Neuron (in vitro differentiated cells): ENCODE measurements around the gene OR4N5.
"Not testable (repeated sequence)": the region's sequence is repeated elsewhere in the genome, so short reads cannot be mapped to it uniquely, and the experiment has no call there.

Experiments used
- H2AFZ ChIP-seq: one replicate; pipeline ENCODE4 v1.6.1; 2013; ENCODE audit warnings: low read depth, mild to moderate bottlenecking, inconsistent platforms, low read length, moderate library complexity
- H3K27me3 ChIP-seq: one replicate; pipeline ENCODE4 v1.6.1; 2013; ENCODE audit warnings: low read length; ENCODE audit not compliant: insufficient read depth
- H3K36me3 ChIP-seq: one replicate; pipeline ENCODE4 v1.6.1; 2013; ENCODE audit warnings: low read length; ENCODE audit not compliant: insufficient read depth
- H3K4me1 ChIP-seq: one replicate; pipeline ENCODE4 v1.6.1; 2013; ENCODE audit warnings: low read length; ENCODE audit not compliant: insufficient read depth
- H3K4me3 ChIP-seq: 2 replicates; pipeline ENCODE4 v1.5.1; 2013; ENCODE audit warnings: mild to moderate bottlenecking, low read length, moderate library complexity
- H3K9me3 ChIP-seq: one replicate; pipeline ENCODE4 v1.6.1; 2013; ENCODE audit warnings: low read length

The OR4N5 gene

GRCh38 chr14:20174205-20174604 is 35.6 kb downstream of the OR4N5 start:
- H3K36me3 ChIP-seq, H3K9me3 ChIP-seq, H3K4me1 ChIP-seq, H2AFZ ChIP-seq, H3K4me3 ChIP-seq, H3K27me3 ChIP-seq: not testable (repeated sequence)

- no peaks in the 10 kb centered on the region for H3K36me3 ChIP-seq
- no peaks in the 10 kb centered on the region for H3K9me3 ChIP-seq
- no peak overlapping the region for H2AFZ ChIP-seq
- no peak overlapping the region for H3K4me3 ChIP-seq
- no peaks in the 10 kb centered on the region for H3K4me1 ChIP-seq
- peaks cover under 1% of the 10 kb centered on the region for H3K27me3 ChIP-seq
Observed at GRCh38 chr14:20176330-20176729, 37.7 kb downstream of the OR4N5 start.

GRCh38 chr14:20177433-20177974 is 38.9 kb downstream of the OR4N5 start:
- Histone ChIP-seq H3K27me3 (peaks cover 2% of the 10 kb centered on the region), H3K36me3 (no peaks in the 10 kb centered on the region), H2AFZ (no peak overlapping the region), H3K4me3 (no peak overlapping the region), H3K9me3 (no peaks in the 10 kb centered on the region), H3K4me1 (no peaks in the 10 kb centered on the region)

- Histone ChIP-seq H3K4me1 (no peaks in the 10 kb centered on the region), H3K9me3 (no peaks in the 10 kb centered on the region), H3K27me3 (peaks cover 2% of the 10 kb centered on the region), H2AFZ (no peak overlapping the region), H3K36me3 (no peaks in the 10 kb centered on the region), H3K4me3 (no peak overlapping the region)
Observed at GRCh38 chr14:20179218-20179617, 40.6 kb downstream of the OR4N5 start.

GRCh38 chr14:20179880-20180279 is 41.3 kb downstream of the OR4N5 start:
- Histone ChIP-seq H3K4me3 (no peak overlapping the region), H3K9me3 (no peaks in the 10 kb centered on the region), H2AFZ (no peak overlapping the region), H3K4me1 (no peaks in the 10 kb centered on the region), H3K27me3 (peaks cover 2% of the 10 kb centered on the region), H3K36me3 (no peaks in the 10 kb centered on the region)

- Histone ChIP-seq H3K4me1 (no peaks in the 10 kb centered on the region), H3K9me3 (no peaks in the 10 kb centered on the region), H3K4me3 (no peak overlapping the region), H3K36me3 (no peaks in the 10 kb centered on the region), H3K27me3 (peaks cover 2% of the 10 kb centered on the region), H2AFZ (no peak overlapping the region)
Observed at GRCh38 chr14:20180486-20180885, 41.9 kb downstream of the OR4N5 start.

GRCh38 chr14:20184181-20184580 is 45.6 kb downstream of the OR4N5 start:
- no peaks in the 10 kb centered on the region for H3K36me3 ChIP-seq
- peaks cover 2% of the 10 kb centered on the region for H3K27me3 ChIP-seq
- H3K4me3 ChIP-seq = no peak overlapping the region
- no peaks in the 10 kb centered on the region for H3K4me1 ChIP-seq
- H2AFZ ChIP-seq = no peak overlapping the region
- no peaks in the 10 kb centered on the region for H3K9me3 ChIP-seq

- H3K36me3 ChIP-seq = no peaks in the 10 kb centered on the region
- H3K4me3 ChIP-seq = no peak within 1 kb of the TSS
- H3K4me1 ChIP-seq = no peaks in the 10 kb centered on the region
- H3K9me3 ChIP-seq = no peaks in the 10 kb centered on the region
- H3K27me3 ChIP-seq = peaks cover 7% of the 10 kb centered on the region
- no peak within 1 kb of the TSS for H2AFZ ChIP-seq
Observed at GRCh38 chr14:20190596-20190995, 52.0 kb downstream of the OR4N5 start, which contains the start of gene OR11G2. Gene OR11G2, plus strand, starts transcription at chr14:20190896. Its CDS starts 6,542 bp downstream, at chr14:20197438.

- Histone ChIP-seq H3K27me3 (peaks cover 7% of the 10 kb centered on the region), H3K4me3 (no peak overlapping the region), H3K36me3 (no peaks in the 10 kb centered on the region), H3K4me1 (no peaks in the 10 kb centered on the region), H2AFZ (no peak overlapping the region), H3K9me3 (no peaks in the 10 kb centered on the region)
Observed at GRCh38 chr14:20191396-20191795, 52.8 kb downstream of the OR4N5 start.

- Histone ChIP-seq H3K4me1 (no peaks in the 10 kb centered on the region), H3K9me3 (no peaks in the 10 kb centered on the region), H2AFZ (no peak overlapping the region), H3K4me3 (no peak overlapping the region), H3K36me3 (no peaks in the 10 kb centered on the region), H3K27me3 (peaks cover 11% of the 10 kb centered on the region)
Observed at GRCh38 chr14:20194101-20194500, 55.5 kb downstream of the OR4N5 start.
